ENCODE results near the gene CAMK4.

GRCh38 chr5:111386832-111387162, 162.6 kb downstream of the CAMK4 start:
- TF ChIP-seq POLR2AphosphoS5 (IDR thresholded peaks at IDR 0.05; ENCODE audit: low read depth, low read length) = no peak
- TF ChIP-seq POLR2A (IDR thresholded peaks at IDR 0.05; ENCODE audit: low read depth, low read length) = no peak

Measured in GM12891 (cell line).